CD4-positive, alpha-beta T cell treated with Interleukin-6 at 100 ng/mL for 8 hours (primary cell): ENCODE data around the gene CATSPERZ.

ENCODE experiments used
- DNase-seq: peaks from one replicate; pipeline ENCODE4 v3.0.0-alpha.2; 2020; ENCODE audit warnings: mixed read lengths, low spot score

CATSPERZ gene

DNA sequence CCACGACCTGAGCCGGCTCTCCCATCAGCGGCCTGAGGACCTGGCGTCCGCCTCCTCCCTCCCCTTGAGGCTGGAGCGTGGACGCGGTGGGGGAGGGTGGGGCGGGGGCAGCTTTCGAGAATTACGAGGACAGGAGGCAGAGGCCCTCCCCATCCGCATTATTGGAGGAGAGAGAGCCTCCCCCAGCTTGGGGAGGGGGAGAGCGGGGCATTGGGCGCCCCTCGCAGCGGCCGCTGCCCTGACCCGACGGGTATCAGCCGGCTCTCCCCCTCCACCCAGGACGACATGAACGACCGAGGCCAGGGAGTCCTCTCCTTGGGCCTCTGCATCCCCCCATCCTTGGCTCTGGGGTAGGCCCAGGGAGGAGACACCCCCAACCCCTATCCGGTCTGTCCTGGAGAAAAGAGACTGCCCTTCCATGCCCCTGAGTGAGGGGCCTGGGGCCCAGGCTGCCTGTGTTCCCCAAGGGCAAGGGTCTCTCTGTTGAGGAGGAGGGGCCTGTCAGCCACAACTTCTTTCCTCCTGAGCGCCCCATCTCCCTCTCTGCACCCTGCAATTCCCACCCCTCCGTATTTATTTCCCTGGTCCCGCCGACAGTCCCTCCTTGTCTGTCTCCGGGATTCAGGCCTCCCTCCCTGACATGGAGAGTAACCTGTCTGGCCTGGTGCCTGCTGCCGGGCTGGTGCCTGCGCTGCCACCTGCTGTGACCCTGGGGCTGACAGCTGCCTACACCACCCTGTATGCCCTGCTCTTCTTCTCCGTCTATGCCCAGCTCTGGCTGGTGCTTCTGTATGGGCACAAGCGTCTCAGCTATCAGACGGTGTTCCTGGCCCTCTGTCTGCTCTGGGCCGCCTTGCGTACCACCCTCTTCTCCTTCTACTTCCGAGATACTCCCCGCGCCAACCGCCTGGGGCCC, 14.0 kb upstream of the CATSPERZ start:
- DNase-seq: no peak

GRCh38 chr11:64286801-64287159, 13.4 kb upstream of the CATSPERZ start:
- DNase-seq: no peak

- no peak for DNase-seq
Observed at GRCh38 chr11:64287676-64288352, 12.3 kb upstream of the CATSPERZ start.

DNA sequence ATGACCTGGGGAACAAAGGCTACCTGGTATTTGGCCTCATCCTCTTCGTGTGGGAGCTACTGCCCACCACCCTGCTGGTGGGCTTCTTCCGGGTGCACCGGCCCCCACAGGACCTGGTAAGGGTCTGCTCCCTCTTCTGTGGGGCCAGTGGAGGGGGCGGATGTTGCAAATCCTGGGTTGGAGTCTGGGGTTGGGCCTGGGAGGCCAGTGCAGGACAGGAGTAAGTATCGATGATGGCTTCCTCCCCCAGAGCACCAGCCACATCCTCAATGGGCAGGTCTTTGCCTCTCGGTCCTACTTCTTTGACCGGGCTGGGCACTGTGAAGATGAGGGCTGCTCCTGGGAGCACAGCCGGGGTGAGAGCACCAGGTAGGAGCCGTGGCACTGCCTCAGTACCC, 11.8 kb upstream of the CATSPERZ start:
- DNase-seq: no peak

GRCh38 chr11:64289002-64289564, 11.1 kb upstream of the CATSPERZ start:
- no peak for DNase-seq

GRCh38 chr11:64290352-64291261, 9.6 kb upstream of the CATSPERZ start:
- no peak for DNase-seq

DNA sequence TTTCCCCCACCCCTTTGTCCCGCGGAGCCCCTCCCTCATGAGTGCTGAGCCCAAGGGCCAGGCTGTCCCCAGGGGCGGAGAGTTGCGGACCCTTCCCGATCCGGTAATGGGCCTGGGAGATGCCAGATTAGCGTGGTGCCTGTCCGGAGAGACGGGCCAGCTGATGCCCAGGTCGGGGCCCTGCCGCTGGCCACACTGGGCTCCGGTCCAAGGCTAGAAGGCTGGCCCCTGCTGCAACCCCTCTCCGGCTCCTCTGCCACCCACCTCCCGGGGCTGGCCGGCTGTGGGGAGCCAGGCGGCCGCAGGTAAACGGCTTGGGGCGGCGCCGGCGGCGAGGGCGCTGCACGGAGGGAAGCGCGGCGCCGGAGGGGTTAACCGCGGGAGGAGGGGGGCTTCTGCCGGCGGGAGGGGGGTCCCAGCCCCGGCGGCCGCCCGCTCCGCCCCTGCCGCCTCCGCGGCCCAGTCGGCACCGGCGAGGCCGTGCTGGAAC, 8.9 kb upstream of the CATSPERZ start, which contains the start of gene KCNK4:
TSS of gene KCNK4 (plus strand) at position 41 of the 490 bp plus-strand sequence. CDS start 1,717 bp downstream, outside the sequence.
- DNase-seq: no peak

GRCh38 chr11:64291752-64292459, 8.3 kb upstream of the CATSPERZ start:
- DNase-seq: no peak

DNA sequence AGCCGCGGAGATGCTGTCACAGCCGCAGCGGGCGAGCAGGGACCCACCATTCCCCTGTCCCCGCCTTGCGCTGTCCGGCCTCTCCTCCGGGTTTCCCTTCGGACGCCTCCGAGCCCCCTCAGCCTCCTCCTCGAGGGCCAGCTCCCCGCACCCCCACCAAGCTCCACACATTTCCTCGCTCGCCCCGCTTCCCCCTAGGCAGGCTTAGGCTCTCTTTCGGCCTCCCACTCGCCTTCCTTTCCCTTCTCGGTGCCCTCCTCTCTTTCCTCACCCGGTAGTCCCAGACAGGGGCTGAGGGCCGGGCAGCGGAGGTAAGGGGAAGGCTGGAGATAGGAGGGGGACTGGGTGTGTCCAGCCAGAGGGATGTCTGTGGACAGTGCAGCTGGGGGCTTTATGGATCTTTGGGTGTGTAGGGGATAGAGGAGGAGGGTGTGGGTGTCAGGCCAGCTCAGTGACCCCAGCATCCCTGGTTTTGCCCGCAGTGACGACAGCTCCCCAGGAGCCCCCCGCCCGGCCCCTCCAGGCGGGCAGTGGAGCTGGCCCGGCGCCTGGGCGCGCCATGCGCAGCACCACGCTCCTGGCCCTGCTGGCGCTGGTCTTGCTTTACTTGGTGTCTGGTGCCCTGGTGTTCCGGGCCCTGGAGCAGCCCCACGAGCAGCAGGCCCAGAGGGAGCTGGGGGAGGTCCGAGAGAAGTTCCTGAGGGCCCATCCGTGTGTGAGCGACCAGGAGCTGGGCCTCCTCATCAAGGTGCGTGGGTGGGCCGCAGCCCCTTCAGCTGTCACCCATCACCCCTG, 7.5 kb upstream of the CATSPERZ start:
- no peak for DNase-seq

- DNase-seq: no peak
Observed at GRCh38 chr11:64294774-64295173, 5.4 kb upstream of the CATSPERZ start.

DNA sequence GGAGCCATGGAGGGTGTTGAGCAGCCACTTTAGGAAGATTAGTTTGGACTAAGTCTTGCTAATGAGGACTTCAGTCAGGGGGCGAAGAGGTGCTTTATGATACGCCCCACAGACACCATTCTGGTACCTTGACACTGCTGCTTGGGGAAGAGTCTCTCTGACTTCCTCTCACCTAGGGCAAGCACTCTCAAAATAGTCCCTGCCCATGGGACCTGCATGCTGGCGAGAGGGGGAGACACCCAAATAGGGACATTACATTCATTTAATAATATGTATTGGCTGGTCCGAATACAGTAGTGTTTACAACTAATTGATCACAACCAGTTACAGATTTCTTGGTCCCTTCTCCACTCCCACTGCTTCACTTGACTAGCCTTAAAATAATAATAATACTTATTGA, 4.4 kb upstream of the CATSPERZ start:
- no peak for DNase-seq

DNA sequence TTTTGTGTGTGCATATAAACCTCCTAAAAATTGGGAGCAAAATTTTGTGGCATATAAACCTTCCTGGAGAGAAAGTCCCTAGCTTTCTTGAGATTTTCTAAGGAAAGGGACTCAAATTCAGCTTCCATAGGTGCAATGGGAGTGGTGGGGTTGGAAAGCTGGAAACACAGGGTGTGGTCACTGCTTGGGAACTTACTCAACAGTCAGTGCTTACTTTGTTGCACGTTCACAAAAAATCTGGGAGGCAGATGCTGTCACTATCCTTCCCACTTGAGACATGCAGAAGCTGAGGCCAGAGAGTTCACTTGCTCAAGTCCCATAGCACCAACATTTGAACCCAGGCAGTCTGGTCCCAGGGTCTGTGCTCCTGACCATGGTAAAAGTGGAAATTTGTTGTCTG, 3.9 kb upstream of the CATSPERZ start:
- no peak for DNase-seq

DNA sequence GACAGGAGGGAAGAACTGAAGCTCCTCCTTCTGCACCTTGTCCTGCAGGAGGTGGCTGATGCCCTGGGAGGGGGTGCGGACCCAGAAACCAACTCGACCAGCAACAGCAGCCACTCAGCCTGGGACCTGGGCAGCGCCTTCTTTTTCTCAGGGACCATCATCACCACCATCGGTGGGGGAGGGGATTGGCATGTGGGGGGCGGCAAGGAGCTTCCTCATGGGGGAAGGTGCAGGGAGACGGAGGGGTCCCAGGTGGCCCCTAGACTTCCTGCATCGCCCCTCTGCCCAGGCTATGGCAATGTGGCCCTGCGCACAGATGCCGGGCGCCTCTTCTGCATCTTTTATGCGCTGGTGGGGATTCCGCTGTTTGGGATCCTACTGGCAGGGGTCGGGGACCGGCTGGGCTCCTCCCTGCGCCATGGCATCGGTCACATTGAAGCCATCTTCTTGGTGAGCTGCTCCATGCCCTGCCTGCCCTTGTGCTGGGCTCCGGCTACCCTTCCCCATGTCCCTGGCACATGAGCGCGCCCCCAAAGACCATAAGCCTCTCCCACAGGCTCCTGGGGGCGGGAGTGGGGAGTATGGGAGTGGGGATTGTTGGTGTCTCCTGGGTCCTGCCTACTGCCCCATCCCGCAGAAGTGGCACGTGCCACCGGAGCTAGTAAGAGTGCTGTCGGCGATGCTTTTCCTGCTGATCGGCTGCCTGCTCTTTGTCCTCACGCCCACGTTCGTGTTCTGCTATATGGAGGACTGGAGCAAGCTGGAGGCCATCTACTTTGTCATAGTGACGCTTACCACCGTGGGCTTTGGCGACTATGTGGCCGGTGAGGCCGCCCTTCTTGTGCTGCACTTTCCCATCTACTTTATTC, 3.1 kb upstream of the CATSPERZ start:
- DNase-seq: no peak

DNA sequence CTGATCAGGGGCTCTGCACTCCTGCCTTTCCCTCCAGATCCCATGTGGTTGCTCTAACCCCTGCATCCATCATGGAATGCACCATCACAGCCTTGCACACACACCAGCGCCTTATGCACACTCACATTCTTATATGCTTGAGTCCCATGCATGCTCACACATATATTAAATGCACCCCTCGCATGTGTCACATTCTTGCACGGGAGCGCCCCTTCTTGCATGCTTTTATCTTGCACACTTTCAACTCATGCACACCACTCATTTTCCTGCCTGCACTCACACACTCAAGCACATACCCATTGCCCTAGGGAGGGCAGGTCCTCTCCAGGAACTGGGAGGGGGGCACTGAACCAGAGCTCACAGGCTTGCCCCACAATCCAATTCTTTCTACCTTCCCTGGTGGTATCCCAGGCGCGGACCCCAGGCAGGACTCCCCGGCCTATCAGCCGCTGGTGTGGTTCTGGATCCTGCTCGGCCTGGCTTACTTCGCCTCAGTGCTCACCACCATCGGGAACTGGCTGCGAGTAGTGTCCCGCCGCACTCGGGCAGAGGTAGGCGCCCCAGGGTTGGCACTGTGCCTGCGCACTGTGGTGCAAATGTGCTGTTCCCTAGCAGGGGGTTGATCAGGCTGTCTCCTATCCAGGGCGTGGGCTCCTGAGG, 2.3 kb upstream of the CATSPERZ start:
- no peak for DNase-seq

DNA sequence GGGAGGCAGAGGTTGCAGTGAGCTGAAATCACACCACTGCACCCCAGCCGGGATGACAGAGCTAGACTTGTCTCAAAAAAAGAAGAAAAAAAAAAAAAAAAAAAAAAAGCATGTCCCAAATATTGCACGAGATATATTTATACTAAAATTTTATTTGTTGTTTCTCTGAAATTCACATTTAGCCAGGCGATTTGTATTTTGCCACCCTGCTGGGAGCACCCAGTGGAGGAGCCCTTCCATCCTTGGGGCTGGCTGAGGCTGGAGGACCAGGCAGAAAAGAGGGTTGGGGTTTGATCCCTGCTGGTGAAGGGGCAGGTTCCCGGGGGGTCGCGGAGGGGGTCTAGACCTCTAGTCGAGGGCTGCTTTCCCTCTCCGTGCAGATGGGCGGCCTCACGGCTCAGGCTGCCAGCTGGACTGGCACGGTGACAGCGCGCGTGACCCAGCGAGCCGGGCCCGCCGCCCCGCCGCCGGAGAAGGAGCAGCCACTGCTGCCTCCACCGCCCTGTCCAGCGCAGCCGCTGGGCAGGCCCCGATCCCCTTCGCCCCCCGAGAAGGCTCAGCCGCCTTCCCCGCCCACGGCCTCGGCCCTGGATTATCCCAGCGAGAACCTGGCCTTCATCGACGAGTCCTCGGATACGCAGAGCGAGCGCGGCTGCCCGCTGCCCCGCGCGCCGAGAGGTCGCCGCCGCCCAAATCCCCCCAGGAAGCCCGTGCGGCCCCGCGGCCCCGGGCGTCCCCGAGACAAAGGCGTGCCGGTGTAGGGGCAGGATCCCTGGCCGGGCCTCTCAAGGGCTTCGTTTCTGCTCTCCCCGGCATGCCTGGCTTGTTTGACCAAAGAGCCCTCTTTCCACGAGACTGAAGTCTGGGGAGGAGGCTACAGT, 952 bp upstream of the CATSPERZ start:
- no peak for DNase-seq

GRCh38 chr11:64303109-64304031, 3.2 kb downstream of the CATSPERZ start:
- DNase-seq: no peak

DNA sequence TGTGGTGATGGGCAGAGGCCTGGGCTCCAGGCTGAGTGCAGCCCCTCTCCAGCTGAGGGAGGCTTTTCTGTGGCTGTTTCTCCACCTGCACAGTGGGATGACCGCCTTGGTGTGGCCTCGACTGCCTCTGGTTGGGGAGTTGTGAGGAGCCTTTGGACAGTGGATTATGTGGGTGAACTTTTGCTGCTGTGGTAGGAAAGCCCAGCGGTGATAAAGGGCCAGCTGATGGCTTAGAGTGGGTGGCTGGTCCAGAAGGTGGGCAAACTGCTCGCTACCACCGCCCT, 3.8 kb downstream of the CATSPERZ start:
- no peak for DNase-seq
